LNCaP clone FGC (cell line): ENCODE data around the gene FAM217A.

ENCODE experiments used
- DNase-seq: peaks from one replicate; pipeline ENCODE4 v3.0.0-alpha.2; 2011; ENCODE audit warnings: low read depth
- H3K4me3 ChIP-seq: 2 replicates; pipeline ENCODE4 v1.5.1; 2011; ENCODE audit warnings: mild to moderate bottlenecking, low read depth, low read length, control low read depth
- CTCF ChIP-seq: IDR thresholded peaks from 2 replicates; pipeline ENCODE4 v1.5.1; 2012; ENCODE audit warnings: mild to moderate bottlenecking; ENCODE audit not compliant: control insufficient read depth, insufficient read depth; ENCODE audit errors: extremely low read depth

The FAM217A gene

GRCh38 chr6:4066029-4066755, 12.7 kb downstream of the FAM217A start:
- TF ChIP-seq CTCF: no peak
- peak; percentile 87 for DNase-seq
- no peak overlapping the region for H3K4me3 ChIP-seq

DNA sequence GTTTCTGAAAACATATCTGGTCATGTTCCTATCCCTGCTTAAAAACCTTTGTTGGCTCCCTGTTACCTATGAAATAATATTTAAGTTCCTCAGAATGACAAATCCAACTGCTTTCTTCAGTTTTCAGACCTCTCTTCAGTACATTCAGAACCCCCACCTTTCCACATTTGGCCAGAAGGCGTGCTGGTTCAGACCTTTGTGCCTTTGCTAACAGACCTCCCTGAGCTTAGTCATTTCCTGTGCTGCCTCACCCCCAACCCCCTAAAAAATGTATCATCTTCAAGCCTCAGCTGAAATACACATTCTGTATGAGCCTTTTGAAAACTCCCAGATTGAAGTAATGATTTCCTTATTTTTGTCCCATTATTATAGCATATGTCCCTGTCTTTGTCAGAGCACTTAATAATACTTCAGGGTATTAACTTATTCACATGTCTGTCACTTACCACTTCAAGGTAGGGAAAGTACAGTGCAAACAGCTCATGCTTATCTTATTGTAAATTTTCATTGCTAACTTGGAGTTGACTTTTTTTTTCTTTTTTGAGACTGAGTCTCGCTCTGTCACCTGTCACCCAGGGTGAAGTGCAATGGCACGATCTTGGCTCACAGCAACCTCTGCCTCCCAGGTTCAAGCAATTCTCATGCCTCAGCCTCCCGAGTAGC, 19.7 kb downstream of the FAM217A start:
- DNase-seq: no peak
- H3K4me3 ChIP-seq: no peak overlapping the region
- no peak for TF ChIP-seq CTCF

DNA sequence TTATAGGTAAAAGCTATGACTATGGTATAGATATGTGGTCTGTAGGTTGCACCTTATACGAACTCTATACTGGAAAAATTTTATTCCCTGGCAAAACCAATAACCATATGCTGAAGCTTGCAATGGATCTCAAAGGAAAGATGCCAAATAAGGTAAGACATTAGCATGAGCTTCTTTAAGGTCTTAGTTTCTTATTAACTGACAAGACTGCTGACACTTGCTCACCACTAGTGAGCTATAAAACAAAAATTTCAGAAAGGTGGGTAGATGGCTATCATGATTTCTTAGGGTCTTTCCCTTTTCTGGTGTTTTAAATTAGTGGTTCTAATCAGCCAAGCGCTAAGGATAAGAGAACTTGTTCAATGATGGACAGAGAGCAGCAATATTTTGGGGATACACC, 21.9 kb downstream of the FAM217A start:
- no peak overlapping the region for H3K4me3 ChIP-seq
- no peak for TF ChIP-seq CTCF
- no peak for DNase-seq

DNA sequence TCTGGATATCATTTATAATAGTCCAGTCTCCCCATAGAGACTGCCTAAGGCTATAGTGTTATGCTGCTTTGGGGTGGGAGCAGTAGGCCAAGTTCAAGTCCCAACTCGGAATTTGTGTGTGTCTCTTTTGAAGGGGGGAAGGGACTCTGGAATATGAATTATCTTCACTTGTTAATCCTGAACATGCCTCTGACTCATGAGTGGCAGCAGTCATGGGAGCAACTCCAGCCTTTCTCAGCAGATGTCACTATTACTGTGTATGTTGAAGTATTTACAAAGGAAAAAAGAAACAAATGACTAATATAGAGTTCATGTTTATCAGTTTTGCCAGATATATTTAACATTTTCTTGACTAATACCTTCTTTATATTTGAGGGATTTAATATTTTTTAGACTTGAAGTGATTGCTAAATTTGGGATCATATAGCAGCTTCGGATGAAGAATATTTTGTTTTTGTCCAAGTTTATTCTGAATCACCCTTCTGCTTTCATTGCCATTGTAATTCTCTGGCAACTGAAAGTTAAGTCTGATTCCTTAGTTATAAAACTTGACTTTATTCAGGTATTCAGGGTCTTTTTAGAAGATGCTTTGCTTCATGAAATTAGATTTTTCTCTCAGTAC, 23.4 kb downstream of the FAM217A start:
- TF ChIP-seq CTCF: peak; percentile 69
- DNase-seq: peak; percentile 30
- no peak overlapping the region for H3K4me3 ChIP-seq

- TF ChIP-seq CTCF: no peak
- H3K4me3 ChIP-seq: no peak overlapping the region
Observed at GRCh38 chr6:4049246-4049645, 29.7 kb downstream of the FAM217A start.

DNA sequence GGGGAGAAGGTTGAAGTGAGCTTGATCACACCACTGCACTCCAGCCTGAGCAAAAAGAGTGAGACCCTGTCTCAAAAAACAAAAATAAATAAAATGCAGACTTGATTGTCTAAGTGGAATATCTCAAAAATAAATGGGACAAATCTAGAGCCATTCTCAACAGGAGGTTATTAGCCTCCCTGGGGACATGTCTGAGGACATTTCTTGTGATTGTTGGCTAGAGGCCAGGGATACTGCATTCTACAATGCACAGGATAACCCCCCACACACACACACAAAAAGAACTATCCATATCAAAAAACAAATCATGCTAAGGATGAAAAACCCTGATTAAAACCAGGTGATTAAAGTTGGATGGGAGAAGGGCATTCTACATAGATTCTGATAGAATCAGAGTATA, 37.5 kb downstream of the FAM217A start:
- DNase-seq: no peak
- no peak for TF ChIP-seq CTCF

More at GRCh38 chr6:4049246-4049645, 29.7 kb downstream of the FAM217A start:
- DNase-seq: no peak

More for the DNA sequence above, 37.5 kb downstream of the FAM217A start:
- H3K4me3 ChIP-seq: no peak overlapping the region
